Activated gamma-delta T cell treated with anti-CD3 and anti-CD28 coated beads, Interleukin-2, amount 50 U/mL, for 16 hours (primary cell): ENCODE results near the gene DDX49.
"Not testable (repeated sequence)": the region's sequence is repeated elsewhere in the genome, so short reads cannot be mapped to it uniquely, and the experiment has no call there.

ENCODE experiments used
- DNase-seq: peaks from one replicate; pipeline ENCODE4 v3.0.0-alpha.2; 2020; ENCODE audit warnings: low read depth

DDX49 gene

GRCh38 chr19:18895824-18896341, 23.6 kb upstream of the DDX49 start, which contains the start of gene CERS1:
Gene CERS1 (minus strand): TSS chr19:18896158. CDS start chr19:18896072, 86 bp downstream.
- no peak for DNase-seq

DNA sequence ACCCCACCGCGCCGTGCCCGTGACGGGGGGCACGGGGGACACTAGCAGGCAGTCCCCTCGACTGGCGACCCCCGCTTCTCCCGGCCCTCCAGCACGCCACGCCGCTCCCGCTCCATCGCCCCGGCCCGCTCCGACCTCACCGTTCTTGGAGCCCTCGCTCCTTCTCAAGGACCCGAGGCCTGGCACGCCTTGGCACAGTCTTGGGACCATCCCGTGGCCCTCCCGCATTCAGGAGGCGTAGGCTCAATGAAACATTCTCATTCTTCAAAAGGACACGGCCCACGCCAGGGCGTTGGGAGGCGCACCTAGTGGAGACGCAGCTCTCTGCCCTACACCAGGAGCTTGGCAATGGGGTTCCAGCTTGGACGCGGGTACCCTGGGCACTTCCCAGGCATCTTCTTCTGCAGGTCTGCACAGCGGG, 23.1 kb upstream of the DDX49 start:
- no peak for DNase-seq

- DNase-seq: no peak
Observed at GRCh38 chr19:18897094-18898029, 22.2 kb upstream of the DDX49 start.

- no peak for DNase-seq
Observed at GRCh38 chr19:18898081-18898606, 21.4 kb upstream of the DDX49 start.

- no peak for DNase-seq
Observed at GRCh38 chr19:18898607-18899408, 20.7 kb upstream of the DDX49 start.

GRCh38 chr19:18899624-18900560, 19.6 kb upstream of the DDX49 start:
- DNase-seq: no peak

GRCh38 chr19:18900700-18901481, 18.6 kb upstream of the DDX49 start:
- DNase-seq: no peak

DNA sequence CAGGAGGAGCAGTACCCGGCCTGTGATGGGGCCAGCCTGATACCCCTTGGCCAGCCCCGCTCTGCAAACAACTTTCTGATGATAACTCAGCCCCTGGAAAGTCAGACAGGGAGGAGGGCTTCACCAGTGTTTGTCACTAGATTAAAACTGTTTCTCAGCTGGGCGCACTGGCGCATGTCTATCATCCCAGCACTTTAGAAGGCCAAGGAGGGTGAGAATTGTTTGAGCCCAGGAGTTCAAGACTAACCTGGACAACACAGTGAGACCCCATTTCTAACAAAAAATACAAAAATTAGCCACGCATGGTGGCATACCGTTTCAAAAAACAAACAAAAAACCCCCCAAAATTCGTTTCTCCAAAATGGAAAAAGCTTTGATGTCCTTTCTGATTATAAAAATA, 18.0 kb upstream of the DDX49 start:
- DNase-seq: no peak

DNA sequence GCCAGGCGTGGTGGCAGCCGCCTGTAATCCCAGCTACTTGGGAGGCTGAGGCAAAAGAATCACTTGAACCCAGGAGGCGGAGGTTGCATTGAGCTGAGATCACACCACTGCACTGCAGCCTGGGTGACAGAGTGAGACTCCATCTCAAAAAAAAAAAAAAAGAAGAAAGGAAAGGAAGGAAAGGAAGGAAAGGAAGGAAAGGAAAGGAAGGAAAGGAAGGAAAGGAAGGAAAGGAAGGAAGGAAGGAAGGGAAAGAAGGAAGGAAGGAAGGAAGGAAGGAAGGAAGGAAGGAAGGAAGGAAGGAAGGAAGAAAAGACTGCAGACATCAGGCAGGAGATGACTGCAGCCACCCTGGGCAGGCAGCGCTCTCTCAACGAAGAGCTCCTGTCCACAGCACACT, 17.0 kb upstream of the DDX49 start:
- DNase-seq: not testable (repeated sequence)

DNA sequence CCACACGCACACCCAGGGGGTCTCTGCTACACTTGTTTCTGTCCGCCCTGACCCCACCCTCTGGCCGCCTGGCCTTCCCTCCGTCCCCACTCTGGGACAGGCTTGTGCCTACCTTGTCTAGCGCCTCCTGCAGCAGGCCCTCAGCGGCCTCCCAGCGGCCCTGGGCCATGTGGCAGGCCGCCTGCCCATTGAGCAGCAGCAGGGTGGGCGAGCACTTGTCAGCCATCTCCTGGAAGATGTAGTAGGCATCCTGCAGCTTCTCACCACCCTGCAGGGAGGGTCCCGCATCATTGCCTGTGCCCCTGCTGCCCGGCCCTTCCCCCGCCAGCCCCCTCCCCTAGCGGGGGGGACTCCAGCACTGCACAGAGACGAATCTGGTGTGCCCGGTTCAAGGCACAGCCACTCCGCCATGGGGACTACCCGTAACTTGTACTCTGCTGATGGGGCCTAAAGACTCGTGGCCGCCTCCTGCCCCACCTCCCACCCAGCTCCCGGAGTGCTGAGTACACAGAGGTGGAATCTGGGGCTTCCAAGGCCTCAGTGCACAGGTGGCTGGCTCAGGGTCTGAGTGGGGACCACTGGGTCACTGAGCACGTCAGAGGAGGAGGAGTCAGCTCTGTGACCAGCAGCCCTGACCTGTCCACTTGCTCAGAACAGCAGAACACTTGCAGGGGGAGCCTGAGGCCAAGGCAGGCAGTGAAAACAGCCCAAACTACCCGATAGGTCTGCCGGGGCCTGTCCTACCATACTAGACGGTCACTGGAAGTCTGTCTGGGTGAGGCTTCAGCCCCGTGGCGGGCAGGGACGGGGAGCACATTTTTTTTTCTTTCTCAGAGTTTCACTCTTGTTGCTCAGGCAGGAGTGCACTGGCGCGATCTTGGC, 16.1 kb upstream of the DDX49 start:
- no peak for DNase-seq

DNA sequence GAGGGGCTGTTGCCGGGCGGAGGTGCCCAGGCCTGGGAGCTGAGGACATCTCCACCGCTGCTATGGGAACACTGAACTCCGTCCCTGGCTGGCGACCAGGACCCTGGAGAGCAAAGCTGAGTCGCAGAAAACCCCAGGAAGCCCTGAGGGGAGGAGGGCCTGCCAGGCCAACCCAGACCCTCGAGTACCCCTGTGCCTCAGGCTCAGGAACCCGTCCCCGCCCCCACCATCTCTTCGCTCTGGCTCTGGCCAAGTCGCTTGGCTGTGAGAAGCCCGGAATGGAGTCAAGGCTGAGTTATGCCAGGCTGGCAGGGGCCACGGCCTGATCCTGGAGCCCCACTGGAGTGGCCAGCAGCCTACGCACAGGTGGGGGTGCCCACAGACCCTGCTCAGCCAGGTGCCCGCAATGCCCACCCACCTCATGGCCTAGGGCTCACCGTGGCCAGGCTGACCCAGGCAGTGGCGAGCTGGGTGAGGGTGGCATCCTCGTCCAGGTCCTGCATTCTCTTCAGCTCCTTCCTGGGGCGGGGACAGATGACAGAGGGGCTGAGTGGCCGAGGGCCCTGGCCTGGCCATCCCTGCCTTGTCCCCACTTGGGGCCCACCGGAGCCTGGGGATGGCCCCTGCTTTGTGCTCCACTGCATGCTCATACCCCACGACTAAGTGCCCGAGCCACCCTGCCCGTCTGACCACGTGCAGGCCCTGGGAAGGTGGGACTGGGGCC, 15.0 kb upstream of the DDX49 start:
- DNase-seq: no peak

- DNase-seq: no peak
Observed at GRCh38 chr19:18905058-18905456, 14.5 kb upstream of the DDX49 start.

- no peak for DNase-seq
Observed at GRCh38 chr19:18905513-18906236, 13.8 kb upstream of the DDX49 start.

- no peak for DNase-seq
Observed at GRCh38 chr19:18906605-18907519, 12.7 kb upstream of the DDX49 start.

- DNase-seq: no peak
Observed at GRCh38 chr19:18908917-18909619, 10.4 kb upstream of the DDX49 start.

GRCh38 chr19:18910010-18910409, 9.5 kb upstream of the DDX49 start:
- DNase-seq: no peak
